Caco-2 (cell line): ENCODE results near the gene ARFIP1. TPM values are rescaled to one million over a fixed set of nuclear protein-coding genes. Genes with fewer than 3 reads are reported as not detected.

Source experiments
- BruUV-seq: library from RNA; stranded (reverse); fragments of 400-500 nt; replicated peaks from 2 replicates; lab custom pipeline; 2021; lab: Mats Ljungman, UMichigan
- CTCF ChIA-PET: fragments of 300-600 bp; sonication (Branson Sonifier 250); formaldehyde crosslinking; loops from one replicate; lab custom pipeline; 2022; ENCODE audit warnings: antibody characterized with exemption; lab: Charles Lee
- POLR2A ChIA-PET: fragments of 300-600 bp; sonication (Branson Sonifier 250); formaldehyde crosslinking; loops from one replicate; lab custom pipeline; 2022; ENCODE audit warnings: antibody characterized with exemption; lab: Charles Lee
- DNase-seq, 2 experiments: peaks; one replicate each; pipeline versions ENCODE4 v3.0.0 to v3.0.0-alpha.2; 2020 to 2022
- H3K27me3 ChIP-seq: replicated peaks from 2 replicates; pipeline ENCODE4 v1.6.0; 2011; ENCODE audit warnings: low read length; ENCODE audit not compliant: control insufficient read depth, insufficient read depth
- H3K36me3 ChIP-seq: 2 replicates; pipeline ENCODE4 v1.5.1; 2011; ENCODE audit warnings: low read length; ENCODE audit not compliant: control insufficient read depth, insufficient read depth
- H3K4me1 ChIP-seq: fragments of 250-450 bp; sonication (Bioruptor Pico); 2 replicates; pipeline ENCODE4 v1.5.1; 2020; ENCODE audit warnings: mild to moderate bottlenecking
- H3K4me3 ChIP-seq: 2 replicates; pipeline ENCODE4 v1.5.1; 2011; ENCODE audit warnings: low read depth, mild to moderate bottlenecking, control low read depth, low read length
- H3K9me3 ChIP-seq: fragments of 250-450 bp; sonication (Bioruptor Pico); 2 replicates; pipeline ENCODE4 v1.5.1; 2020; ENCODE audit warnings: mild to moderate bottlenecking, moderate library complexity
- H3K27ac Mint-ChIP-seq: one replicate; pipeline ENCODE4 v1.8.0; 2022; ENCODE audit warnings: mixed read lengths; ENCODE audit not compliant: unreplicated experiment
- H3K27me3 Mint-ChIP-seq: one replicate; pipeline ENCODE4 v1.8.0; 2022; ENCODE audit warnings: mixed read lengths; ENCODE audit not compliant: insufficient read depth, unreplicated experiment
- H3K36me3 Mint-ChIP-seq: one replicate; pipeline ENCODE4 v1.8.0; 2022; ENCODE audit warnings: mild to moderate bottlenecking, mixed read lengths; ENCODE audit not compliant: insufficient read depth, unreplicated experiment
- H3K4me1 Mint-ChIP-seq: one replicate; pipeline ENCODE4 v1.8.0; 2022; ENCODE audit warnings: low read depth, mixed read lengths; ENCODE audit not compliant: unreplicated experiment
- H3K4me3 Mint-ChIP-seq: one replicate; pipeline ENCODE4 v1.8.0; 2022; ENCODE audit warnings: mild to moderate bottlenecking, moderate library complexity, mixed read lengths; ENCODE audit not compliant: unreplicated experiment
- H3K9me3 Mint-ChIP-seq: one replicate; pipeline ENCODE4 v1.8.0; 2022; ENCODE audit warnings: mixed read lengths; ENCODE audit not compliant: unreplicated experiment
- CTCF ChIP-seq, 2 experiments: fragments of 200-600 bp in 1 of 2; IDR thresholded peaks; 1 replicate in 1 of 2; 2 replicates in 1 of 2; pipeline versions ENCODE4 v1.5.1 to v1.8.0; 2011 to 2022; ENCODE audit warnings: antibody characterized with exemption in 1 of 2, control low read depth in 1 of 2, inconsistent platforms in 1 of 2, low read depth in 1 of 2, low read length in 1 of 2, mild to moderate bottlenecking in 1 of 2, moderate library complexity in 1 of 2; ENCODE audit not compliant: insufficient read depth in 1 of 2, severe bottlenecking in 1 of 2, unreplicated experiment in 1 of 2
- intact Hi-C: fragments of 100-400 bp; cut with micrococcal nuclease; formaldehyde crosslinking; loops from one replicate; pipeline ENCODE4 v1.10.0; 2022; ENCODE audit not compliant: unreplicated experiment
- total RNA-seq: library from RNA; stranded (reverse); gene quantifications from 2 replicates; pipeline ENCODE4 v1.2.3, GENCODE V29; 2022

ARFIP1 gene
- total RNA-seq, 1 experiment from 2014 or later = 31.9 TPM

DNA sequence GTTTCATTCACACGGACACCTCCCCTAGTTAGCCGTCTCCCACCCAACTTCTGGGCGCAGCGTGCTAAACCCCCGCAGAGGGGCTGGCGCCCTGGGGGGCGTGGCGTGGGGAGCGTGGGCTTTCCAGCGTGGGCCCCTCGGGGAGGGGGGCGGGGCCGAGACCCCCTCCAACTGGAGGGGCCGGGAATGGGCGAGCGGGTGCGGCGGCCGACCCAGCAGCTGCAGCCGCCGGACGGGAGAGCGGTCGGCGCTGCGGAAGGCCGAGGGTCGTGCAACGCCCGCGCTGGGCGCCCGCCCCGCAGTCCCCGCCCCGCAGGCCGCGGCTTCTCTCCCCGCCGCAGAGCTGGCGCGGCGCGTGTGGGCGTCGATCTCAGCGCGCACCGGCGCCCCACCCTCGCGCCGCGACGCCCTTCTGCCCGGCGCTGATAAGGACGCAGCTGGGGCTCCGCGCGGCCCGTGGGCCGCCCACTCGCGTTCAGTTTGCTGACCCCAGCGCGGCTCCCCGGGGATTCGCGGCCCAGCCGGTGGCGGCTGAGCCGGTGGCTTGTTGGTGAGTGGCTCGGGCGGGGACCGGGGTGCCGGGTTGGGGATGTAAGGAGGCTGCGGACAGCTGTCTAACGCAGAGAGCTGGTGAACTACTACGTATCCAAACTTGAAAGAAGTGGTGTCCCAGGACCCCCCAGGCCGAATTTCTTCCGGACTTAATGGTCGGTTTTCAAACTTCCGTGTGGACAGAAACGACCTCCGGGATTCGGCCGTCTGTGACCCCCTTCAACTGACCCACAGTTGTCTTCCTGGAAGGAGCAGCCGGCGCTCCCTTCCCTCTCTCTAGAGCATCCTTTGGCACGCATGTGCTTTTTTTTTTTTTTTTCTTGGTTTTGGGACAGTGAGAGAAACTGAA, 157.8 kb downstream of the ARFIP1 start:
- CTCF ChIA-PET = no interaction called here
- Histone ChIP-seq H3K9me3 (no peaks in the 10 kb centered on the region), H3K4me1 (no peaks in the 10 kb centered on the region), H3K4me3 (peak overlapping the region; percentile 60), H3K36me3 (no peaks in the 10 kb centered on the region), H3K27me3 (no peaks in the 10 kb centered on the region; the same call in 1 of the 2 replicates)
- Mint-ChIP-seq H3K9me3 (no peaks in the 10 kb centered on the region), H3K4me3 (peak overlapping the region; percentile 80), H3K36me3 (peaks cover 14% of the 10 kb centered on the region), H3K27ac (no peak overlapping the region), H3K4me1 (peaks cover 7% of the 10 kb centered on the region), H3K27me3 (peaks cover 4% of the 10 kb centered on the region)
- POLR2A ChIA-PET = no interaction called here
- TF ChIP-seq CTCF (IDR thresholded peaks at IDR 0.05; ENCODE audit: insufficient read depth in 1 of 2, low read depth in 1 of 2, low read length in 1 of 2, severe bottlenecking in 1 of 2, unreplicated experiment in 1 of 2) = no peak
- intact Hi-C loops = loop anchor here (5.0 kb wide), 4 partner anchors 60 to 145 kb away; no protein-coding TSS in a partner anchor
- no TSS peak for BruUV-seq
- DNase-seq = peak in 1 of 2 experiments; percentile 28

- Mint-ChIP-seq H3K27ac (no peak overlapping the region), H3K4me1 (peaks cover 7% of the 10 kb centered on the region), H3K4me3 (peak overlapping the region; percentile 71), H3K36me3 (peaks cover 14% of the 10 kb centered on the region), H3K9me3 (no peaks in the 10 kb centered on the region), H3K27me3 (peaks cover 4% of the 10 kb centered on the region)
- intact Hi-C loops = loop anchor here (5.0 kb wide), 4 partner anchors 59 to 144 kb away; no protein-coding TSS in a partner anchor
- BruUV-seq = no TSS peak
- Histone ChIP-seq H3K4me3 (no peak overlapping the region), H3K36me3 (no peaks in the 10 kb centered on the region), H3K4me1 (no peaks in the 10 kb centered on the region), H3K27me3 (no peaks in the 10 kb centered on the region; the same call in 1 of the 2 replicates), H3K9me3 (no peaks in the 10 kb centered on the region)
- CTCF ChIA-PET = no interaction called here
- DNase-seq = no peak
- POLR2A ChIA-PET = no interaction called here
- no peak for TF ChIP-seq CTCF (IDR thresholded peaks at IDR 0.05; ENCODE audit: insufficient read depth in 1 of 2, low read depth in 1 of 2, low read length in 1 of 2, severe bottlenecking in 1 of 2, unreplicated experiment in 1 of 2)
Observed at GRCh38 chr4:152938237-152938947, 158.6 kb downstream of the ARFIP1 start.

DNA sequence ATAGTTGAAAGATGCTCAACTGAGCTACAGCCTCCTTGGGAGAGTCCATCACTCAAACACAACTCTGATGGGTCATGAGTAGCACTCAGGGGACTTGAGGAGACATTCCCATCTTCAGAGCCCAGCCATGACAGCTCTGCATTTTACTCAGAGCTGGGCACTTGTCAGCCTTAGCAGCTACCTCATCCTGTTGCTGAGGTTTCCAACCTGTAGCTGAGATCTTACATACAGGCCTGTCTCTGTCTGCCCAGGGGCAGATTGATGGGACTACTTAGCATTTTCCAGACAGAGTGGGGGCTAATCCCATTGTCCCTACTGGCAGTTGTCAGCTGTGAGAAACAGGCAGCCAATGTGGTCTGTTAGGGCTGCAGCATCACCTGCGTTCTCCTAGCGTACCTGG, 159.9 kb downstream of the ARFIP1 start:
- CTCF ChIA-PET = no interaction called here
- Mint-ChIP-seq H3K27me3 (peaks cover 4% of the 10 kb centered on the region), H3K9me3 (no peaks in the 10 kb centered on the region), H3K4me1 (peaks cover 7% of the 10 kb centered on the region), H3K36me3 (peaks cover 14% of the 10 kb centered on the region), H3K27ac (no peak overlapping the region), H3K4me3 (no peak overlapping the region)
- no peaks in the 10 kb centered on the region for H3K4me1 ChIP-seq
- intact Hi-C loops = loop anchor here (5.0 kb wide), 4 partner anchors 58 to 143 kb away; no protein-coding TSS in a partner anchor
- H3K27me3 ChIP-seq = no peaks in the 10 kb centered on the region; the same call in 1 of the 2 replicates
- POLR2A ChIA-PET = no interaction called here
- no peaks in the 10 kb centered on the region for H3K9me3 ChIP-seq
- DNase-seq = no peak
- no TSS peak for BruUV-seq
- H3K36me3 ChIP-seq = no peaks in the 10 kb centered on the region
- no peak for TF ChIP-seq CTCF (IDR thresholded peaks at IDR 0.05; ENCODE audit: insufficient read depth in 1 of 2, low read depth in 1 of 2, low read length in 1 of 2, severe bottlenecking in 1 of 2, unreplicated experiment in 1 of 2)
- no peak overlapping the region for H3K4me3 ChIP-seq
